ENCODE results near the gene PHLDB2.

DNA sequence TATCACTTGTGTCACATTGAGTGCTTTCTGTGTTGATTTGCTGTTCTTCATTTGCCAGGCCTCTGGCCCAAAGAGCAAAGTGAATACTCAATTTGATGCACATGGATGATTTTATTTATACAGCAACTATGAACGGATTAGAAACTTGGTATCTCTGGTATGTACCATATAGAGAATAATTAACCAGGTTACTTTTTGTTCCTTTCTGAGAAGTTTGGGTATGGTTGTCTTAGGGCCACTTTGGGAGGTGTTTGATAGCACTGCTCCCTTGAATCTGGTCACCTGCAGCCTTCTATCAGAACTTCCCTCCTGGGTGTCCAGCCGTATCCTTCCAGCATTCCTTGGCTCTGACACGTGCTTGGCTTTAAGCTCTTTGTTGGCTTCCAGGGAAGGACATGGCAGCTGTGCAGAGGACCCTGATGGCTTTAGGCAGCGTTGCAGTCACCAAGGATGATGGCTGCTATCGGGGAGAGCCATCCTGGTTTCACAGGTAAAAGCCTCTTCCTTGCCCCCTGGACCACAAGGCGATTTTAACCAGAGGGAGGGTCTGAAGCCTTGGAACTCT, 152.4 kb downstream of the PHLDB2 start:
- TF ChIP-seq TAF1 (IDR thresholded peaks at IDR 0.05; ENCODE audit: borderline replicate concordance, insufficient read depth, low read length), result no peak
- TF ChIP-seq, protein P1, sequence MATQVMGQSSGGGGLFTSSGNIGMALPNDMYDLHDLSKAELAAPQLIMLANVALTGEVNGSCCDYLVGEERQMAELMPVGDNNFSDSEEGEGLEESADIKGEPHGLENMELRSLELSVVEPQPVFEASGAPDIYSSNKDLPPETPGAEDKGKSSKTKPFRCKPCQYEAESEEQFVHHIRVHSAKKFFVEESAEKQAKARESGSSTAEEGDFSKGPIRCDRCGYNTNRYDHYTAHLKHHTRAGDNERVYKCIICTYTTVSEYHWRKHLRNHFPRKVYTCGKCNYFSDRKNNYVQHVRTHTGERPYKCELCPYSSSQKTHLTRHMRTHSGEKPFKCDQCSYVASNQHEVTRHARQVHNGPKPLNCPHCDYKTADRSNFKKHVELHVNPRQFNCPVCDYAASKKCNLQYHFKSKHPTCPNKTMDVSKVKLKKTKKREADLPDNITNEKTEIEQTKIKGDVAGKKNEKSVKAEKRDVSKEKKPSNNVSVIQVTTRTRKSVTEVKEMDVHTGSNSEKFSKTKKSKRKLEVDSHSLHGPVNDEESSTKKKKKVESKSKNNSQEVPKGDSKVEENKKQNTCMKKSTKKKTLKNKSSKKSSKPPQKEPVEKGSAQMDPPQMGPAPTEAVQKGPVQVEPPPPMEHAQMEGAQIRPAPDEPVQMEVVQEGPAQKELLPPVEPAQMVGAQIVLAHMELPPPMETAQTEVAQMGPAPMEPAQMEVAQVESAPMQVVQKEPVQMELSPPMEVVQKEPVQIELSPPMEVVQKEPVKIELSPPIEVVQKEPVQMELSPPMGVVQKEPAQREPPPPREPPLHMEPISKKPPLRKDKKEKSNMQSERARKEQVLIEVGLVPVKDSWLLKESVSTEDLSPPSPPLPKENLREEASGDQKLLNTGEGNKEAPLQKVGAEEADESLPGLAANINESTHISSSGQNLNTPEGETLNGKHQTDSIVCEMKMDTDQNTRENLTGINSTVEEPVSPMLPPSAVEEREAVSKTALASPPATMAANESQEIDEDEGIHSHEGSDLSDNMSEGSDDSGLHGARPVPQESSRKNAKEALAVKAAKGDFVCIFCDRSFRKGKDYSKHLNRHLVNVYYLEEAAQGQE (IDR thresholded peaks at IDR 0.05; ENCODE audit: insufficient read depth in 1 of 2, low read depth in 2 of 2, low read length in 2 of 2), result no peak
